NT2/D1 (cell line): ENCODE results near the gene MRPL14.

Experiments used
- SUZ12 ChIP-seq: IDR thresholded peaks from 2 replicates; pipeline ENCODE4 v1.6.1; 2011; ENCODE audit not compliant: insufficient read length, insufficient read depth; ENCODE audit errors: extremely low read depth
- YY1 ChIP-seq: IDR thresholded peaks from 2 replicates; pipeline ENCODE4 v1.6.1; 2011; ENCODE audit not compliant: insufficient read length, insufficient read depth

- no peak for TF ChIP-seq SUZ12
- no peak for TF ChIP-seq YY1
Observed at GRCh38 chr6:44078219-44078826, 48.9 kb downstream of the MRPL14 start.
